A673 (cell line): ENCODE results near the gene PEAK3. TPM values are rescaled to one million over a fixed set of nuclear protein-coding genes. Genes with fewer than 3 reads are reported as not detected.

ENCODE experiments used
- BruUV-seq: library from RNA; stranded (reverse); fragments of 400-500 nt; replicated peaks from 2 replicates; lab custom pipeline; 2021; lab: Mats Ljungman, UMichigan
- CTCF ChIA-PET: fragments of 300-600 bp; sonication (Branson Sonifier 250); formaldehyde crosslinking; loops from one replicate; lab custom pipeline; 2022; ENCODE audit warnings: antibody characterized with exemption; lab: Charles Lee
- POLR2A ChIA-PET: fragments of 300-600 bp; sonication (Branson Sonifier 250); formaldehyde crosslinking; loops from one replicate; lab custom pipeline; 2022; ENCODE audit warnings: antibody characterized with exemption; ENCODE audit not compliant: low non-redundant PET; lab: Charles Lee
- DNase-seq: peaks from one replicate; pipeline ENCODE4 v3.0.0-alpha.2; 2015; ENCODE audit warnings: low spot score
- H3K27ac ChIP-seq: fragments of 200-600 bp; sonication (generic); 2 replicates; pipeline ENCODE4 v1.5.1; 2016; ENCODE audit warnings: mixed run types, low read depth, mild to moderate bottlenecking, mixed read lengths, antibody characterized with exemption, low read length; ENCODE audit not compliant: poor library complexity, severe bottlenecking
- H3K27me3 ChIP-seq: fragments of 200-600 bp; sonication (generic); replicated peaks from 2 replicates; pipeline ENCODE4 v1.6.1; 2017; ENCODE audit warnings: mixed run types, low read depth, mild to moderate bottlenecking, mixed read lengths, antibody characterized with exemption, low read length; ENCODE audit not compliant: insufficient read depth, poor library complexity
- H3K36me3 ChIP-seq: fragments of 200-600 bp; sonication (generic); 2 replicates; pipeline ENCODE4 v1.6.1; 2016; ENCODE audit warnings: mixed run types, mild to moderate bottlenecking, mixed read lengths, antibody characterized with exemption, low read length; ENCODE audit not compliant: insufficient read depth, poor library complexity, severe bottlenecking
- H3K4me1 ChIP-seq: fragments of 200-600 bp; sonication (generic); 2 replicates; pipeline ENCODE4 v1.6.1; 2017; ENCODE audit warnings: mixed run types, mild to moderate bottlenecking, mixed read lengths, antibody characterized with exemption, low read length; ENCODE audit not compliant: insufficient read depth, poor library complexity, severe bottlenecking
- H3K4me3 ChIP-seq: fragments of 200-600 bp; sonication (generic); 2 replicates; pipeline ENCODE4 v1.5.1; 2016; ENCODE audit warnings: low read depth, mixed run types, mild to moderate bottlenecking, mixed read lengths, low read length; ENCODE audit not compliant: poor library complexity, severe bottlenecking
- H3K9me3 ChIP-seq: fragments of 200-600 bp; sonication (generic); 2 replicates; pipeline ENCODE4 v1.6.1; 2016; ENCODE audit warnings: mixed run types, low read depth, mild to moderate bottlenecking, mixed read lengths, antibody characterized with exemption, low read length; ENCODE audit not compliant: poor library complexity, severe bottlenecking
- EZH2 ChIP-seq: fragments of 200-600 bp; sonication (generic); IDR thresholded peaks from 2 replicates; pipeline ENCODE4 v1.6.1; 2017; ENCODE audit warnings: borderline replicate concordance, low read depth, mild to moderate bottlenecking, mixed read lengths, antibody characterized with exemption, low read length; ENCODE audit not compliant: poor library complexity, severe bottlenecking
- intact Hi-C: fragments of 100-400 bp; cut with micrococcal nuclease; formaldehyde crosslinking; loops from one replicate; pipeline ENCODE4 v1.10.0; 2022; ENCODE audit not compliant: unreplicated experiment
- total RNA-seq: library from RNA; stranded (reverse); gene quantifications from 2 replicates; pipeline ENCODE4 v1.2.3, GENCODE V29; 2021
- TF ChIP-seq, protein P1 (sequence below): fragments of 300-800, 200-600 bp; sonication (generic); conservative IDR thresholded peaks from 2 replicates; pipeline ENCODE4 v1.5.1; 2017; ENCODE audit warnings: low read depth, mild to moderate bottlenecking, antibody characterized with exemption, low read length, moderate library complexity, mixed read lengths

The PEAK3 gene
- total RNA-seq, 1 experiment from 2014 or later = not detected

DNA sequence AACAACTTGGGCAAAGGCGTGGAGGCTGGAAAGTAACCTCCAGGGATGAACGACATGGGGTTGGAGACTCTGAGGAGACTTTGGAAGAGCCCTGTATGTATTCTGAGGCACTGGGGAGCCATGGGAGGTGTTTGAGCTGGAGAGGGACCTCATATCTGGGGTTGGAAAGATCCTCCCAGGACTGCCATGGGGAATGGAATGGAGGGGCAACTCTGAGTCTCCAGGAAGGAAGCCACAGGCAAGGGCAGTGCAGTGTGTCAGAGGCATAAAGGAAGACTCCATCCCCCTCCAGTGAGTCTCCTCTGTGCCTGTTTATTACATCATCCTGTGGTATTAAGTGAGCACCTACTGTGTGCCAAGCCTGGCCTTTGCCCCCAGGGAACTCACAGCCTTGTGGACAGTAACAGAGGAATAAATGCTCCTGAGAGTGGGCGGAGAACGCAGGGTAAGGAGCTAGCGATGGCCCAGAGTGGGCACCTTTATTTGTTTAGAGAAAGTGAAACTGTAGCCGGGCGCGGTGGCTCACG, 7.7 kb downstream of the PEAK3 start:
- intact Hi-C loops = loop anchor here (5.0 kb wide), 1 partner anchor 117 kb away; no protein-coding TSS in a partner anchor

DNA sequence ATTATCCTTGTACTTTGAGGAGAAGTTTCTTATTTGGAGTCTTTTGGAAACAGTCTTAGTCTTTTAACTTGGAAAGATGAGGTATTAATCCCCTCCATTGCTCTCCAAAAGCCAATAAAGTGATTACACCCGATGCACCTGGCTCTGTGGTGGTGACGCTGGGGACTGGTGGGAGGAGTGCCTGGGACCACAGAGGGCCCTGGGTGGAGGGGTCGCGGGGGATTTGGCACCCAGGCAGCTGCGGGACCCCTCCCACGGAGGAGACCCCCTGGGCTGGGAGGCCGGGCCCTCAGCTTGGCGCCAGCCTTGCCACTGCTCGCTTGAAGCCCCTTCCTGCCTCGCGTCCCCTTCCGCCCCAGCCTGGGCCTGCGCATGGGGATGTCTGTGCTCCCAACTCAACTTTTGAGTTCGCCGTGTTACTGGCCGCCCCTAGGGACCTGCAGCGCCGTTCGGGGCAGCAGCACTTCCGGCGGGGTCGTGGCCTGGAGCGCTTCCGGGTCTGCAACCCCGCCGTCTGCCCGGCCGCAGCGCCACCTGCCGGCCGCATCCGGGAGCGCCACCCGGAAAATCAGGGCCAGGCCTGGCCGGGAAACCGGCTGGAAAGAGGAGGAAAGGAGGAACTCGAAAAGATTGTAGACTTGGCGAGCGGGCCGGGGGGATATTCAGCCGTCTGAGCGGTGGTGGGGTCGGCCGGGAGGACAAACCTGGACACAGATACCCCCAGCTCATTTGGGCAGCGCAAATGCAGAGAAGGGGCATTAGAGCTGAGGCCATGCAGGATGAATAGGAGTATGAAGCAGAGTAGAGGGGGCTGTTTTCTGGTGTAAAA, 8.4 kb downstream of the PEAK3 start:
- Histone ChIP-seq H3K4me3 (peak overlapping the region; percentile 100), H3K36me3 (peaks cover 49% of the 10 kb centered on the region), H3K27ac (peak overlapping the region; percentile 47), H3K4me1 (peaks cover 21% of the 10 kb centered on the region), H3K9me3 (no peaks in the 10 kb centered on the region), H3K27me3 (no peaks in the 10 kb centered on the region)
- TF ChIP-seq, protein P1, sequence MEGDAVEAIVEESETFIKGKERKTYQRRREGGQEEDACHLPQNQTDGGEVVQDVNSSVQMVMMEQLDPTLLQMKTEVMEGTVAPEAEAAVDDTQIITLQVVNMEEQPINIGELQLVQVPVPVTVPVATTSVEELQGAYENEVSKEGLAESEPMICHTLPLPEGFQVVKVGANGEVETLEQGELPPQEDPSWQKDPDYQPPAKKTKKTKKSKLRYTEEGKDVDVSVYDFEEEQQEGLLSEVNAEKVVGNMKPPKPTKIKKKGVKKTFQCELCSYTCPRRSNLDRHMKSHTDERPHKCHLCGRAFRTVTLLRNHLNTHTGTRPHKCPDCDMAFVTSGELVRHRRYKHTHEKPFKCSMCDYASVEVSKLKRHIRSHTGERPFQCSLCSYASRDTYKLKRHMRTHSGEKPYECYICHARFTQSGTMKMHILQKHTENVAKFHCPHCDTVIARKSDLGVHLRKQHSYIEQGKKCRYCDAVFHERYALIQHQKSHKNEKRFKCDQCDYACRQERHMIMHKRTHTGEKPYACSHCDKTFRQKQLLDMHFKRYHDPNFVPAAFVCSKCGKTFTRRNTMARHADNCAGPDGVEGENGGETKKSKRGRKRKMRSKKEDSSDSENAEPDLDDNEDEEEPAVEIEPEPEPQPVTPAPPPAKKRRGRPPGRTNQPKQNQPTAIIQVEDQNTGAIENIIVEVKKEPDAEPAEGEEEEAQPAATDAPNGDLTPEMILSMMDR = peak; percentile 98
- TF ChIP-seq EZH2 = no peak
- ChIA-PET CTCF (no interaction called here), POLR2A (no interaction called here)
- intact Hi-C loops = loop anchor here (2.0 to 5.0 kb wide), 2 partner anchors 37 to 116 kb away; partner anchors contain the start of genes PLEKHJ1 and SF3A2
- peak; percentile 93 for DNase-seq
- BruUV-seq = no TSS peak

More for the DNA sequence above, 7.7 kb downstream of the PEAK3 start:
- no TSS peak for BruUV-seq
- TF ChIP-seq EZH2 = no peak
- TF ChIP-seq, protein P1 = no peak
- DNase-seq = no peak
- POLR2A ChIA-PET = no interaction called here
- Histone ChIP-seq H3K27me3 (no peaks in the 10 kb centered on the region), H3K9me3 (no peaks in the 10 kb centered on the region), H3K36me3 (peaks cover 49% of the 10 kb centered on the region), H3K4me3 (peak overlapping the region; percentile 100), H3K4me1 (peaks cover 21% of the 10 kb centered on the region), H3K27ac (peak overlapping the region; percentile 47)
- CTCF ChIA-PET = interaction anchor here (1.2 kb wide), 1 partner anchor 117 kb away, joined by 5 read pairs; no protein-coding TSS in a partner anchor

DNA sequence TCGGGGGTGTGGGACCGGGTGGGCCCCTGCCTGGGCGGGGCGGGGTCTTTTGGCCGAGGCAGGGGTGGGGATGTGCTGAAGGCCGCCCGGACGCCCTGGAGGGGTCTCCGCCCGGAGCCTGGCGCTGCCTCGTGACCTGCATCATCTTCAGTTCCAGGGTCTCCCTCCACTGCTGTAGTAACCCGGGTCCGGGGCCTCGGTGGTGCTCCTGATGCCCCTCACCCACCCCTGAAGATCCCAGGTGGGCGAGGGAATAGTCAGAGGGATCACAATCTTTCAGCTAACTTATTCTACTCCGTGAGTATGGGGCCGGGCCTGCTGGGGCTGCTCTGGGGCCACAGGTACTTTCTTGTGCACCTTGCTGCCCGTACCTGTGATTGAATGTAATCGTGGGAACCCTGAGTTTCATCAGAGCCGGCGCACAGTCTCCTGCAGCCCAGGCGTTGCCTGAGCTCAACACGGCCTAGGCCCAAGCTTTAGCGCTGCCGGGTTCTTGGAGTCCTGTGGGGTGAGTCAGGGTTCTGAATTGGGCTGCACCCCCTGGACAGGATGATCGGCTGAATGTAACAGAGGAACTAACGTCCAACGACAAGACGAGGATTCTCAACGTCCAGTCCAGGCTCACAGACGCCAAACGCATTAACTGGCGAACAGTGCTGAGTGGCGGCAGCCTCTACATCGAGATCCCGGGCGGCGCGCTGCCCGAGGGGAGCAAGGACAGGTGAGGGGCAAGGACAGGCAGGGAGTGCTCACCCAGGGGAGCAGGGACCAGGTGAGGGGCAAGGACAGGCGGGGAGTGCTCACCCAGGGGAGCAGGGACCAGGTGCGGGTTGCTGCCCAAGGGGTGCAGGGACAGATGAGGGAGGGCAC, 10.5 kb downstream of the PEAK3 start:
- BruUV-seq = no TSS peak
- peaks cover 49% of the 10 kb centered on the region for H3K36me3 ChIP-seq
- H3K27ac ChIP-seq = peak overlapping the region; percentile 99
- CTCF ChIA-PET = no interaction called here
- no peaks in the 10 kb centered on the region for H3K27me3 ChIP-seq
- H3K4me1 ChIP-seq = peaks cover 28% of the 10 kb centered on the region
- no peak for TF ChIP-seq EZH2
- TF ChIP-seq, protein P1 = no peak
- peak overlapping the region; percentile 100 for H3K4me3 ChIP-seq
- peak; percentile 58 for DNase-seq
- intact Hi-C loops = loop anchor here (2.0 to 5.0 kb wide), 2 partner anchors 35 to 114 kb away; partner anchors contain the start of genes PLEKHJ1 and SF3A2
- POLR2A ChIA-PET = no interaction called here
- no peaks in the 10 kb centered on the region for H3K9me3 ChIP-seq
